Endothelial cell of umbilical vein (primary cell): ENCODE data around the gene RHBDF1.

Source experiments
- EZH2 ChIP-seq: IDR thresholded peaks from 2 replicates; pipeline ENCODE4 v1.6.1; 2012; ENCODE audit warnings: borderline replicate concordance, low read depth, mild to moderate bottlenecking, moderate library complexity, low read length, inconsistent platforms; ENCODE audit not compliant: severe bottlenecking
- FOS ChIP-seq: IDR thresholded peaks from 2 replicates; pipeline ENCODE4 v1.6.1; 2011; ENCODE audit warnings: mild to moderate bottlenecking, low read length, moderate library complexity, borderline replicate concordance; ENCODE audit not compliant: insufficient read depth
- GATA2 ChIP-seq: IDR thresholded peaks from 2 replicates; pipeline ENCODE4 v1.7.0; 2011; ENCODE audit warnings: low read depth, mild to moderate bottlenecking, moderate library complexity, mixed read lengths, low read length; ENCODE audit not compliant: insufficient read length, insufficient read depth
- JUN ChIP-seq: IDR thresholded peaks from 2 replicates; pipeline ENCODE4 v1.6.1; 2011; ENCODE audit warnings: borderline replicate concordance, low read depth; ENCODE audit not compliant: insufficient read length, insufficient read depth
- MAX ChIP-seq: IDR thresholded peaks from 2 replicates; pipeline ENCODE4 v1.6.1; 2011; ENCODE audit not compliant: insufficient read depth, insufficient read length
- MYC ChIP-seq: IDR thresholded peaks from one replicate; pipeline ENCODE4 v1.6.1; 2011; ENCODE audit warnings: mild to moderate bottlenecking, low read depth, low read length
- POLR2A ChIP-seq: IDR thresholded peaks from 2 replicates; pipeline ENCODE4 v1.6.1; 2012; ENCODE audit warnings: low read depth, mild to moderate bottlenecking, control low read depth, low read length
- POLR2AphosphoS5 ChIP-seq: IDR thresholded peaks from 2 replicates; pipeline ENCODE4 v1.6.1; 2012; ENCODE audit warnings: low read depth, mild to moderate bottlenecking, control low read depth, low read length, moderate library complexity; ENCODE audit not compliant: insufficient read depth
- TF ChIP-seq, protein P1 (sequence below), 2 donors: IDR thresholded peaks; 1 replicate in 1 of 2; 2 replicates in 1 of 2; pipeline ENCODE4 v1.5.1; 2011; ENCODE audit warnings: low read length in 2 of 2, mild to moderate bottlenecking in 2 of 2, moderate library complexity in 2 of 2, control low read depth in 1 of 2, inconsistent platforms in 1 of 2, low read depth in 1 of 2; ENCODE audit not compliant: insufficient read depth in 1 of 2; ENCODE audit errors: extremely low read depth in 1 of 2

DNA sequence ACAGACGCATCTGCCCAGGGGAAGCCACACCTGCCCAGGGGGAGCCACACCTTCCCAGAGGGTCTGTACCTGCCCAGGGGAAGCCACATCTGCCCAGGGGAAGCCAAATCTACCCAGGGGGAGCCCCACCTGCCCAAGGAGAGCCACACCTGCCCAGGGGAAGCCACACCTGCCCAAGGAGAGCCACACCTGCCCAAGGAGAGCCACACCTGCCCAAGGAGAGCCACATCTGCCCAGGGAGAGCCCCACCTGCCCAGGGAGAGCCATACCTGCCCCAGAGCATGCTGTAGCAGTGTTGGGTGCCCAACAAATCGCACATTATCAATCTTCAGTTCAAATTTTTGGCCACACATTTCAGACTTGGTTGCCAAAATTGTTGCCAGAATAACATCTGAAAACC, 46.4 kb upstream of the RHBDF1 start:
- TF ChIP-seq POLR2AphosphoS5 (no peak), MYC (no peak), FOS (no peak), MAX (no peak), EZH2 (no peak), POLR2A (no peak), JUN (no peak), GATA2 (no peak)
- TF ChIP-seq, protein P1, sequence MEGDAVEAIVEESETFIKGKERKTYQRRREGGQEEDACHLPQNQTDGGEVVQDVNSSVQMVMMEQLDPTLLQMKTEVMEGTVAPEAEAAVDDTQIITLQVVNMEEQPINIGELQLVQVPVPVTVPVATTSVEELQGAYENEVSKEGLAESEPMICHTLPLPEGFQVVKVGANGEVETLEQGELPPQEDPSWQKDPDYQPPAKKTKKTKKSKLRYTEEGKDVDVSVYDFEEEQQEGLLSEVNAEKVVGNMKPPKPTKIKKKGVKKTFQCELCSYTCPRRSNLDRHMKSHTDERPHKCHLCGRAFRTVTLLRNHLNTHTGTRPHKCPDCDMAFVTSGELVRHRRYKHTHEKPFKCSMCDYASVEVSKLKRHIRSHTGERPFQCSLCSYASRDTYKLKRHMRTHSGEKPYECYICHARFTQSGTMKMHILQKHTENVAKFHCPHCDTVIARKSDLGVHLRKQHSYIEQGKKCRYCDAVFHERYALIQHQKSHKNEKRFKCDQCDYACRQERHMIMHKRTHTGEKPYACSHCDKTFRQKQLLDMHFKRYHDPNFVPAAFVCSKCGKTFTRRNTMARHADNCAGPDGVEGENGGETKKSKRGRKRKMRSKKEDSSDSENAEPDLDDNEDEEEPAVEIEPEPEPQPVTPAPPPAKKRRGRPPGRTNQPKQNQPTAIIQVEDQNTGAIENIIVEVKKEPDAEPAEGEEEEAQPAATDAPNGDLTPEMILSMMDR (IDR thresholded peaks at IDR 0.05; ENCODE audit: extremely low read depth in 1 of 2, insufficient read depth in 1 of 2, low read depth in 1 of 2, low read length in 2 of 2), result no peak
